Spleen (tissue), 7 donors: ENCODE measurements around the gene CEP164.

ENCODE experiments used
- POLR2A ChIP-seq, 3 donors: fragments of 450-650 bp; IDR thresholded peaks; one replicate each; pipeline ENCODE4 v1.5.1; 2017; ENCODE audit warnings: antibody characterized with exemption in 3 of 3, mild to moderate bottlenecking in 1 of 3
- POLR2AphosphoS5 ChIP-seq, 3 donors: sonication (generic); formaldehyde crosslinking; IDR thresholded peaks; one replicate each; pipeline ENCODE4 v1.5.1; 2017; ENCODE audit warnings: antibody characterized with exemption in 3 of 3
- TF ChIP-seq, protein P1 (sequence below), 11 experiments: fragments of 200-600 bp in 7 of 11; fragments of 450-650 bp in 4 of 11; sonication (generic) in 4 of 11; IDR thresholded peaks in 8 of 11; conservative IDR thresholded peaks in 3 of 11; 1 replicate in 7 of 11; 2 replicates in 4 of 11; pipeline versions ENCODE4 v1.4.0 to v1.8.0; 2016 to 2021; ENCODE audit warnings: antibody characterized with exemption in 11 of 11, inconsistent platforms in 4 of 11, mild to moderate bottlenecking in 1 of 11
- donor health status: DM: no; HTN: no; CAD: no; lungs with moderate emphysema.
- donor health status: DM: no; HTN: no; CAD: no.
- donor health status: DM: no; HTN: no; CAD: no.

GRCh38 chr11:117375960-117376359 lies 48.3 kb downstream of the CEP164 start:
- TF ChIP-seq, protein P1, sequence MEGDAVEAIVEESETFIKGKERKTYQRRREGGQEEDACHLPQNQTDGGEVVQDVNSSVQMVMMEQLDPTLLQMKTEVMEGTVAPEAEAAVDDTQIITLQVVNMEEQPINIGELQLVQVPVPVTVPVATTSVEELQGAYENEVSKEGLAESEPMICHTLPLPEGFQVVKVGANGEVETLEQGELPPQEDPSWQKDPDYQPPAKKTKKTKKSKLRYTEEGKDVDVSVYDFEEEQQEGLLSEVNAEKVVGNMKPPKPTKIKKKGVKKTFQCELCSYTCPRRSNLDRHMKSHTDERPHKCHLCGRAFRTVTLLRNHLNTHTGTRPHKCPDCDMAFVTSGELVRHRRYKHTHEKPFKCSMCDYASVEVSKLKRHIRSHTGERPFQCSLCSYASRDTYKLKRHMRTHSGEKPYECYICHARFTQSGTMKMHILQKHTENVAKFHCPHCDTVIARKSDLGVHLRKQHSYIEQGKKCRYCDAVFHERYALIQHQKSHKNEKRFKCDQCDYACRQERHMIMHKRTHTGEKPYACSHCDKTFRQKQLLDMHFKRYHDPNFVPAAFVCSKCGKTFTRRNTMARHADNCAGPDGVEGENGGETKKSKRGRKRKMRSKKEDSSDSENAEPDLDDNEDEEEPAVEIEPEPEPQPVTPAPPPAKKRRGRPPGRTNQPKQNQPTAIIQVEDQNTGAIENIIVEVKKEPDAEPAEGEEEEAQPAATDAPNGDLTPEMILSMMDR (IDR thresholded peaks at IDR 0.05 in 8 of 11, conservative IDR thresholded peaks at IDR 0.05 in 3 of 11): no peak
- TF ChIP-seq POLR2A (IDR thresholded peaks at IDR 0.05): no peak
- TF ChIP-seq POLR2AphosphoS5 (IDR thresholded peaks at IDR 0.05): no peak
